Activated T-cell treated with anti-CD3 and anti-CD28 coated beads, Interleukin-2, amount 50 U/mL, for 1 hour (primary cell): ENCODE results near the gene NINL.
A peak's percentile ranks its signal among the peaks of the same experiment; 100 is the strongest.
"Not testable (repeated sequence)": the region's sequence is repeated elsewhere in the genome, so short reads cannot be mapped to it uniquely, and the experiment has no call there.

ENCODE experiments used
- DNase-seq: peaks from one replicate; pipeline ENCODE4 v3.0.0-alpha.2; 2020

The NINL gene

DNA sequence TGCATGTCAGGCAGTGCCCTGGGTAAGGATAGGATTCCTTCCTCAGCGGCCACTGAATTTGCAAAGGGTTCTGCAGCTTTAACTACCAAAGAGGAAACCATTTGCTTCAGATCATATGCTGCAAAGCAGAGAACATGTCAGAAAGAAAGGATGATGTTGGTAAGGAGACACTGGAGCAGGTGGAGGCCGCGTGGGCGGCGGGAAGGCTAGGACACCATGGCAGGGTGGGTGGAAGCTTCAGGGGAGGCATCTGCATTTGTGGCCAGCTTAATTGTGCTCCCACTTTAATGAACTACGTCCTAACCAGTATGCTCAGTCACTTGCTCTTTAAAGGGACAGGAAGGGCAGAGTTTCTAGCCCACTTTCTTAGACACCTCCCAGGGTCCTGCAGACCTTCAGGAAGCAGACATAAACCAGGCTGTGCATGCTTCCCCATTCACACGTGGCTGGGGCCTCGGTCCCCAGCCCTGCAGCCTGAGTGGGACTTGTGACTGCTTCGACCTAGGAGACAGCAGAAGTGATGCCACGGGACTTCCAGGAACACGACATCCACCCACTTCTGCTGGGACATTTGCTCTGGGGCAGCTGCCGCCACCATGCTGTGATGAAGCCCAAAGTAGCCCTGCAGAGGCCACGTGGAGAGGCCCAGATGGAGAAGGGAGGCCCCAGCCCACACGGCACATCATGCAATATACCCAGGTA, 101.7 kb downstream of the NINL start:
- no peak for DNase-seq

DNA sequence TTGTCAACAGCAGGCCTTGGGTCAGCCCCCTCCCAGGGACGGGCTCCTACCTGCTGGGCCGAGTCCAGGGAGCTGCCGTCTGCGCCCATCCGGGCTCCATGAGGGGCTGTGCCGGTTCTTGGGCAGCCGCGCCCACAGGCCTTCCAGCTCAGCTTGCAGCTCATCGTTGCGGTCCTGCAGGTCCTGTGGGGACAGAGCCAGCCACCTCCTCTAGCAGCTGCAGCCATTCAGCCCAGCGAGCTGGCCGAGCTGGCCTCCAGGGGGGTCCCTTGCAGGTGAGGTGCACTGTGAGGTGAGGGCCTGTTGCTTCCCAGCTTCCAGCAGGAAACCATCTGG, 103.4 kb downstream of the NINL start:
- DNase-seq = no peak

GRCh38 chr20:25481235-25481917, 104.0 kb downstream of the NINL start:
- DNase-seq = no peak

DNA sequence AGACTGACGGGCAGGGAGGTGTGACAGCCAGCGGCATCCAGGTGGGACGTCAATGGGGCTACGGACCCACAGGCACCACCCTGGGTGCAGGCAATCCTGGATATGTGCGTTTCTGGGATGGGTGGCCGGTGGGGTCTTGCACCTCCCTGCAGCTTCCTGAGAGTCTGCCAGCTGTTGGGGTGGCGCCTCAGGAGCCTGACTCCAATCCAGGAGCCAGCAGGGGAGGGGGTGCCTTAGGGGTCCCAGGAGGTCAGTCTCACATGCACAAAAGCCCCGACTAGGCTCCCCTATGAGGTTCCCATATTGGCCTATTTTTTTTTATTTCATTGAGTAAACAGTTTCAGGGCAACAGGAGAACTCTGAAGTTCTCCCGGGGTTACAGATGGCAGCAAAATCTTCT, 104.5 kb downstream of the NINL start:
- DNase-seq = no peak

DNA sequence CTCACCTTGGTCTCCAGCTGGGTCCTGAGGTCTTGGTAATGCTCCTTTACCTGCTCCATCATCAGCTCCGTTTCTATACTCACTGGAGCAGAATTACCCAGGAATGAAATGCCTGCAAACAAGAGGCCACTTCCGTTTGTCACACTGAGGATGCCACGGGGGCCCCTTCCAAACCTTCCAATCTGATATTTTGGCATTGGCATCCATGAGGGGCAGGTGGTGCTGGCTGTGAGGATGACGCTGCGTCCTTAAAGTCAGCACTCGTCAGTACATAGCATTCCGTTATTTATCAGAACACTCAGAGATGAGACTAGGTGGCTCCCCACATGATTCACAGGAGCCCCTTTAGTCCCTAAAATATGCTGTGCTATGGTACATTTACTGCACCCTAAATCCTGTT, 105.2 kb downstream of the NINL start:
- DNase-seq = no peak

DNA sequence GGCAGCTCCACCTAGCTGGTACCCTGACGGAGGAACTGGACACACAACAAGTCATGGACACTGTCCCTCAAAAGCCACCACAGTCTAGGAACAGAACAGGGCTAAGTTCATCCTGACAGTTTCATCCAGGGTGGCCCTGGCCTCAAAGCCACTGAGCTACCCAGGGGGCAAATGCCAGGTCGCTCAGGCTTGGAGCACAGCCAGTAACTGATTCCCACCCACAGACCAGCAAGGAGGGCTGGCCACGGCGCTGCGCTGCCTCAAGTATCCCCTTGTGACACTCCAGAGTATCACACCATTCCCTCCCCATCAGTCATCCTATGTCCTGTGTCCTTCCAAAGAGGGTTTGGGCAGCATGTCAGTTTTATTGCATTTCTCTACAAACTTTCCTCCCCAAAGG, 105.7 kb downstream of the NINL start:
- DNase-seq = no peak

DNA sequence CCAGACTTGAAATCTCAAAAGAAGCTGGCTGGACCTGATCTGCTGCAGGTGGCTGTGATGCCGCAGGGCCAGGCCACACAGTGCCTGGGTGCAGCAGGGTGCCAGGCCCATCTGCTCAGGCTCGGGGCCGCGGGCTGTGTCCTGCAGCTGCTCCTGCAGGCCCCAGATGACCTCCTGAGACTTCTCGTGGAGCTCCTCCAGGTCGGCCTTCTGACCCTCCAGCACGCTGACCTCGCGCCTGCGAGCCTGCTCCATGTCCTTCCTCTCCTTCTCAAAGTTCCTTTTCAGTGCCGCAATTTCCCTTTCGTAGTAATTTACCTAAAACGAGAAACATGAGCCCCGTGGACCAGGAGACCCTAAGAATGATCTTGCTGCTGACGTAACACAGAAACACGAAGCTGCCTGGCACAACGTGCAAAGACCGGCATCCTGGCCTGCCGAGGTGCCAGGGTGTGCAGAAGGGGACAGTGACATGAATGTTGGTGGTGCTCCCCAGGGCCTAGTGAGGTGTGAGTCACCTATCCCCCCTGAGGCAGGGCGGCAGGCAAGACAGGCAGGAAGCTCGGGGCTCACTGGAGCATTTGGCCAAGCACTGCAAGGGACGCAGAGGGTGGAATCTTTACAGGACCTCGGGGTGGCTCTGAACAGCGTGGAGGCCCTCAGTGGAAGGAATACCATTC, 106.3 kb downstream of the NINL start:
- DNase-seq = no peak

DNA sequence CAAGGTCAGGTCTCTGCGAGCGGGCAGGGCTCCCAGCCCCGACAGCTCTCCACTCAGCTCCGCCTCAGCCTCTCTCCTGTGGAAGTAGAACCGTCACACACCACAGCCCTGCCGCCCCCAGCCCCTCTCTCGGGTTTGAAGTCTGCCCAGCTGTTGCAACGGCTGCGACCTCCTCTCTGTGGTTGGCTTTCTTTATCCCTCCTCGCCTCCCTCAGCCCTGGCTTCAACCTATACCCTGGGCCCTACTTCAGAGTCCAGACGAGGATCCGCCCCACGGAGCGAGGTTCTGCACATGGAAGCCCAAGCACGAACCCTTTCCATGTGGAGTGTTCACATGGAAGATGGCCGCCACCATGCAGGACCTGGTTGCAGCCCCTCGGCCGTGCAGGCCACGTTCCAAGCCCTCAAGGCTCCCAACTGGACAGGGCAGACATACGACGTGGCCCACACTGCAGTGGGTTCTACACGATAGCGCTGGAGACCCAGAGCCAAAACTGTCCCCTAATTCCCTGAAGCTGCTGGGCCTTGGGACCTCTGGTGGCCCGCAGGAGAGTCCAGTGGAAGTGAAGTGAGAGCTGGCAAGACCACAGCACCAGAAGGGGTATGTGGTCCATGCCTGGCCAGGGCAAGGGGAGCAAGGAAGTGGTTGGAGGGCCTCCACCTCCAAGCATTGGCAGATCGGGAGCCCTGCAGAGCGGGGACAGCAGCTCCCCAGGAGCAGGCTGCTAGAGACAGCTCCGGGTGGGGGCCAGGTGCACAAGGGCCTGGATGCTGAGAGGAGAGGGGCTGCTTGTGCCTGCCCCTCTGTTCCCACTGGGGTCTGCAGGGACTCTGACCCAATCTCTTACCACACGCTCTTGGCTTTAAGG, 108.1 kb downstream of the NINL start:
- no peak for DNase-seq

- no peak for DNase-seq
These were observed 109.0 kb downstream of the NINL start for GRCh38 chr20:25476106-25477013.

DNA sequence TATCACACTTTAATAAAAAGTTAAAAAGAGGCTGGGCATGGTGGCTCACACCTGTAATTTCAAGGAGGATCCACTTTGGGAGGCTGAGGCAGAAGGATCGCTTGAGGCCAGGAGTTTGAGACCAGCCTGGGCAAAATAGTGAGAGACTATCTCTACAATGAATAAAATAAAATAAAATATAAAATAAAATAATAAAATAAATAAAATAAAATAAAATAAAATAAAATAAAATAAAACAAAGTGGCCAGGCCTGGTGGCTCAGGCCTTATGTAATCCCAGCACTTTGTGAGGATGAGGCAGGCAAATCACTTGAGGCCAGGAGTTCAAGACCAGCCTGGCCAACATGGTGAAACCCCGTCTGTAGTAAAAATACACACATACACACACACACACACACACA, 112.0 kb downstream of the NINL start:
- DNase-seq = not testable (repeated sequence)

GRCh38 chr20:25471020-25471419, 114.3 kb downstream of the NINL start:
- DNase-seq = no peak

DNA sequence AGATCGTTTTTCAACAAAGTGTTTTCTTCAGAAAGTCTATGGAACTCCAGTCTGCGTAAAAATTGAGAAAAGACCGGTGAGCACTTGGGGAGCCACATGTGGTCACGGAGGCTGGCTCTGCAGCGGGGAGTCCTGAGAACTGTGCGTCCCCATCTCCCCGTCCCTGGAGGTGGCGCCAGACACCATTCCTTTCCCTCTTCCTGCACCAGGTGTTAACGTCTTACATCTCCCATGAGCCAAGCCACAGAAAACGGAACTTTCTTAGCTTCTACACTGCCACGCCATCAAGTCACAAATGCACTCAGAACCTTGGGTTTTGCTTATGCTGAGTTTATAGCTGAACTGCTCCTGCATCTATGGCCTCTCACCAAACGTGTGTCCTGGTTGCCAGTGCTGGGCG, 115.3 kb downstream of the NINL start:
- DNase-seq = peak; percentile 29

GRCh38 chr20:25469558-25469957, 115.8 kb downstream of the NINL start:
- DNase-seq = no peak

- DNase-seq = no peak
These were observed 116.9 kb downstream of the NINL start for GRCh38 chr20:25468126-25469075.

DNA sequence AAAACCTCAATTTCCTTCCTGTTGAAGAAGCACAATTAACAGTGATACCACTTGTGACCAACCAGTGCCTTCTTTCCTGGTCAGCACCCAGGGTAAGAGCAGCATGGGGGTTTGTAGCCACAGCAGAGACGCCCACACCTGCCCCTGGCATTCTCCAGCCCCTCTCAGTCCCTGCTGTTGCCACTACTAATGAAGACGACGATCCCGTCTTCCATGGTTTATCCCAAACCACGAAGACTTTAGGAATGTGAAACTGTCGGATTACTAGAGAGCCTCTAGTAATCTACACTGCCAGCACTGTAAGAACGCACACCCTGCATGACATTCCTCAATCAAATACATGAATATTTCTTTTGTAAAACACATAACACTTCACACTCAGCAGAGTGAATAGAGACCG, 117.9 kb downstream of the NINL start:
- no peak for DNase-seq

DNA sequence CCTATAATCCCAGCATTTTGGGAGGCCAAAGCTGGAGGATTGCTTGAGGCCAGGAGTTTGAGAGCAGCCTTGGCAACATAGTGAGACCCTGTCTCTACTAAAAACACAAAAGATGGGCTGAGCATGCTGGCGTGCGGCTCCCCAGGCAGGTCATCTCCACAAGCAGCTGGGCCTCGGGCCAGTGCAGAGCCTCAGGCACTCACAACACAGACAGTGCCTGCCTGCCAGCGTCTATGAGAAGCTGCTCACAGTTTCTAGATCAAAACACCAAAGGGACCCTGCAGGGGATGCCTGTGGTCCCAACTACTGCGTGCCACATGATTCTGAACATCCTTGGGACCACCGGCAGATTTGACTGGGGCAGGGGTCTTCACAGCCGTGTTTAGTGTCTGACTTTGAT, 118.5 kb downstream of the NINL start:
- no peak for DNase-seq

- no peak for DNase-seq
These were observed 119.8 kb downstream of the NINL start for GRCh38 chr20:25465243-25466135.

DNA sequence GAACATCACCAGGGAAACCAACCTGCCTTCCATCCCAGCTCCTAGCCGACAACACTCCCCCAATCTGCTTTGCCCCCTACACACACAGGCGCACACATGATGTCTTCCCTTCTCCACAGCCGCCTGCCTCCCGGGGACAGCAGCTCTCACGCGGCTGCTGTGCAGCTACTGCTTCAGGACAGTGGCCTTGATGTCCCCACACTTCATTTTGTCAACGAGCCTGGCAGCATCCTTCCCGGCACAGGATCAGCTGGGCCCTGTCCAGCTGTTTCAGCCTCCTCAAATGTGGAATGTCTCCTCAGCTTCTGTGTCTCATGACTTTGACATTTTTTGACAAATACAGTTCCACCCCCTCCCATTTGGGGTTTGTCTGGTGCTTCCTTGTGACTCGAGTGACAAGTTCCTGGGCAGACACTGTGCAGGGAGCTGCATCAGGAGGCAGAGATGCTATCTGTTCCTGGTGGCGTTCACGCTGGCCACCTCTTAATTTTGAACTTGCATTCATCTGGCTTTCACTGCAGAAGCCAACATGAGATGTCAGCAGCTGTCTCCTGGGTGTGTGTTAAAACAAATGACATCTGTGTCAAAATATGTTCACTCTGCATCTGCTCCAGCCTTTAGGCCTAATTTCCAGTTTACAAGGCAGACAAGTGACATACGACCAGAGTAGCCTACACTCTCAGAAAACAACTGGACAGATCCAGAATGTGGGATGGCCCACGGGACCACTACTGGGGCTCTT, 120.7 kb downstream of the NINL start:
- DNase-seq = no peak
